Common myeloid progenitor, CD34-positive (primary cell): ENCODE data around the gene HMCN2.

Source experiments
- CTCF ChIA-PET: fragments of 350-600 bp; sonication (Branson Sonifier 250); formaldehyde crosslinking; loops from one replicate; lab custom pipeline; 2021; ENCODE audit warnings: antibody characterized with exemption; lab: Charles Lee
- POLR2A ChIA-PET: fragments of 350-600 bp; sonication (Branson Sonifier 250); formaldehyde crosslinking; loops from one replicate; lab custom pipeline; 2021; ENCODE audit warnings: antibody characterized with exemption; lab: Charles Lee
- DNase-seq, 3 donors: peaks; one replicate each; pipeline versions ENCODE4 v3.0.0 to v3.0.0-alpha.2; 2013
- H3K27ac ChIP-seq, 2 experiments: 1 replicate in 1 of 2; 2 replicates in 1 of 2; pipeline ENCODE4 v1.7.0; 2013; ENCODE audit warnings: inconsistent platforms in 2 of 2, low read length in 2 of 2, mild to moderate bottlenecking in 2 of 2, low read depth in 1 of 2, moderate library complexity in 1 of 2; ENCODE audit not compliant: severe bottlenecking in 2 of 2, insufficient read depth in 1 of 2, poor library complexity in 1 of 2
- H3K27me3 ChIP-seq, 5 experiments: replicated peaks in 2 of 5; 1 replicate in 3 of 5; 2 replicates in 2 of 5; pipeline versions ENCODE4 v1.6.1 to v1.7.0; 2013; ENCODE audit warnings: low read length in 4 of 5, mild to moderate bottlenecking in 2 of 5, moderate library complexity in 2 of 5, inconsistent platforms in 1 of 5; ENCODE audit not compliant: insufficient read depth in 5 of 5, control insufficient read depth in 4 of 5
- H3K36me3 ChIP-seq, 4 experiments: 1 replicate in 2 of 4; 2 replicates in 2 of 4; pipeline versions ENCODE4 v1.6.1 to v1.7.0; 2013; ENCODE audit warnings: low read length in 3 of 4, control low read depth in 1 of 4, mild to moderate bottlenecking in 1 of 4; ENCODE audit not compliant: control insufficient read depth in 4 of 4, insufficient read depth in 4 of 4
- H3K4me1 ChIP-seq, 4 experiments: 1 replicate in 3 of 4; 2 replicates in 1 of 4; pipeline versions ENCODE4 v1.6.1 to v1.7.1; 2013; ENCODE audit warnings: low read length in 3 of 4, mild to moderate bottlenecking in 3 of 4, control low read depth in 1 of 4, inconsistent platforms in 1 of 4, moderate library complexity in 1 of 4; ENCODE audit not compliant: control insufficient read depth in 4 of 4, insufficient read depth in 4 of 4; ENCODE audit errors: control extremely low read depth in 1 of 4
- H3K4me3 ChIP-seq, 7 experiments: 1 replicate in 4 of 7; 2 replicates in 3 of 7; pipeline versions ENCODE4 v1.5.1 to v1.7.0; 2013; ENCODE audit warnings: mild to moderate bottlenecking in 7 of 7, low read length in 6 of 7, moderate library complexity in 6 of 7, inconsistent platforms in 2 of 7, low read depth in 2 of 7, control low read depth in 1 of 7; ENCODE audit not compliant: insufficient read depth in 4 of 7, control insufficient read depth in 1 of 7; ENCODE audit errors: extremely low read depth in 1 of 7
- H3K9me3 ChIP-seq, 5 experiments: 1 replicate in 4 of 5; 2 replicates in 1 of 5; pipeline versions ENCODE4 v1.6.1 to v1.7.1; 2013; ENCODE audit warnings: low read length in 4 of 5, mild to moderate bottlenecking in 2 of 5, inconsistent platforms in 1 of 5, low read depth in 1 of 5, moderate library complexity in 1 of 5; ENCODE audit not compliant: control insufficient read depth in 4 of 5, insufficient read depth in 2 of 5; ENCODE audit errors: control extremely low read depth in 1 of 5
- WGBS: methylation state at CpG from one replicate; pipeline ENCODE4 v1.1.5; 2013; ENCODE audit not compliant: insufficient coverage; 5-methylcytosine and 5-hydroxymethylcytosine counted together

Gene HMCN2

GRCh38 chr9:130325921-130326320 is 60.4 kb downstream of the HMCN2 start:
- no peak overlapping the region for H3K4me3 ChIP-seq
- H3K27me3 ChIP-seq = peaks cover 3 to 80% (median 17%) of the 10 kb centered on the region in 5 experiments
- H3K27ac ChIP-seq = no peak overlapping the region
- ChIA-PET POLR2A (no interaction called here), CTCF (no interaction called here)
- DNase-seq = no peak
- H3K9me3 ChIP-seq = no peaks in the 10 kb centered on the region
- 97% methylated on average over 7 of the region's 7 CpGs for WGBS
- H3K36me3 ChIP-seq = no peaks in the 10 kb centered on the region
- no peaks in the 10 kb centered on the region for H3K4me1 ChIP-seq

DNA sequence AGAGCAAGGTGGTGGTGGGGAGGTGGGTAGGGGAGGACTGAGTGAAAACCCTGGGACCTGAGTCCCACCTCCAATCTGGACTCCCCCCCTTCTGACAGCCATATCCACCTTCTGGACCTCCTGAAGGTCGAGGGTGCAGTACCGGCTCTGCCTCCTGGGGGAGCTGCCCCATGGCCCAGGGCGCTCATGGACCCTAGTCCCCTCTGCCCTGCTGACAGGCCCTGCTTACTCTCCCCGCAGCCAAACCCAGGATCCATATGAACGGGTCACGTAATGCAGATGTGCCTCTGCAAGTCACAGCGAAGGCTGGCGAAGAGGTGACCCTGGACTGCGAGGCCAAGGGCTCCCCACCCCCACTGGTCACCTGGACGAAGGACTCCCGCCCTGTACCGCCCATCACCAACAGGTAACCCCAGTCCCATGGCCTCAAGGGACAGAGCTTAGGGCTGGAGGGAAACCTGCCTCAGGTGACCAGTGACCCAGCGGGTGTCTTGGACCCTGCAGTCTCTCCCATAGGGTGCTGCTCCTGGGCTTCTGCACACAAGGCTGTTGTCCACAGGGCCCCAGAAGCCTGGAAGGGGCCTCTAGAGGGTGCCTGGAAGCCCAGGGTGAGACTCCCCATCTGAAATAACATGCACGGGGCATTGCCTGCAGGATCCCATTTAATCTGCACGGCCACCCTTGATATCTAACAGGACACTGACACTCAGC is 61.7 kb downstream of the HMCN2 start:
- CTCF ChIA-PET = interaction anchor here (1.2 kb wide), 1 partner anchor 16 kb away, joined by 3 read pairs; no protein-coding TSS in a partner anchor
- H3K9me3 ChIP-seq = no peaks in the 10 kb centered on the region
- no peak overlapping the region for H3K27ac ChIP-seq
- H3K4me3 ChIP-seq = no peak overlapping the region
- no peaks in the 10 kb centered on the region for H3K36me3 ChIP-seq
- POLR2A ChIA-PET = no interaction called here
- H3K4me1 ChIP-seq = no peaks in the 10 kb centered on the region
- 79% methylated on average over 13 of the region's 15 CpGs for WGBS
- DNase-seq = no peak
- peaks cover 3 to 80% (median 12%) of the 10 kb centered on the region in 5 experiments for H3K27me3 ChIP-seq

DNA sequence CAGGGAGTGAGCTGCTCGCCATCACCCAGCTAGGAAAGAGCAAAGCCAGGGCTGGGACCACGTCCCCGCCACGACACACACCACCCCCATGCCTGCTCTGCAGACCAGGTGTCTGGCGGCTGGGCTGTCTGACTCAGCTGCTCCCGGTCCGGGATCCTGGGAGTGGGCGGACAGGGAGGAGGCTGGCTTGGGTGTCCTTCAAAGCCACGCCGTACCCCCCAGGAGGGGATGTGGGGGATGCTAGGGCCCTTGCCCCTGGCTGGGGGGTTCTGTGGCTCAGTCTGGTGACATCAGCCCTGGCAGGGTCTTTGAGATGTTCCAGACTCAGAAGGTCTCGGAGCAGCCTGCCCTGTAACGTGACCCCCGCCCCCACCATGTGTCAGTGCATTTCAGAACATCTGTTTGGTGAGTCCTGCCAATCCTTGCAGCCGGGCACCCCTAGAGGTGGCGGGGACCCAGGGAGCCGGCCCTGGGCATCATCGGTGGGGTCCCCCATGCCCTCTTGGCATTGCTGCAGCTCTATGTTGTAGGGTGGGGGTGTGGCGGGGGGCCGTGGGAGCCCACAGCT is 62.3 kb downstream of the HMCN2 start:
- peaks cover 3 to 81% (median 12%) of the 10 kb centered on the region in 5 experiments for H3K27me3 ChIP-seq
- no peaks in the 10 kb centered on the region for H3K36me3 ChIP-seq
- ChIA-PET CTCF (interaction anchor here (1.2 kb wide), 1 partner anchor 15 kb away, joined by 3 read pairs; no protein-coding TSS in a partner anchor), POLR2A (no interaction called here)
- H3K4me3 ChIP-seq = no peak overlapping the region
- 85% methylated on average over 15 of the region's 19 CpGs for WGBS
- H3K4me1 ChIP-seq = no peaks in the 10 kb centered on the region
- DNase-seq = no peak
- H3K27ac ChIP-seq = no peak overlapping the region
- no peaks in the 10 kb centered on the region for H3K9me3 ChIP-seq

DNA sequence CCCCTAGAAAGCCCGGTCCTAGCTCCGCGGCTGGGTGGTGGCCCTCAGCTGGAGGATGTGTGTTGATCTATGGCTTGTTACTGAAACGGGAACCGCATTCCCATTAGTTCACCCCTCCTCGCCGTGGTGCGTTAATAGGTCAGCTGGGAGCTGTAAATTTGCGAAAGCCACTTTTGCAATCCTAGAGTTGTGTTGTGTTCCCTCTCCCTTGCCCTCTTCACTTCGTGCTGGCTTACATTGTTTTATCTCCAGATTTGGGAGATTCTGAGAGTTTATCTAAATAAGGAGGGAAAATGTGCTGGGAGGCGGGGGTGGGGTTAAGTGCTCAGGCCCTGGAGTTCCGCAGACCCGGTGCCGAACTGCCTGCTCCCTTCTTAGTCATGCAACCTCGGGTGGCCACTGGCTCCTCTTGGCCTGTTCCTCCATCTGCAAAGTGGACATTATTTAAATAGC is 62.8 kb downstream of the HMCN2 start:
- WGBS = 14% methylated on average over 8 of the region's 15 CpGs
- ChIA-PET POLR2A (no interaction called here), CTCF (no interaction called here)
- Histone ChIP-seq H3K27ac (no peak overlapping the region), H3K4me3 (no peak overlapping the region), H3K9me3 (no peaks in the 10 kb centered on the region), H3K27me3 (peaks cover 3 to 76% (median 12%) of the 10 kb centered on the region in 5 experiments), H3K4me1 (peaks cover 0 to 4% (median 2%) of the 10 kb centered on the region in 4 experiments), H3K36me3 (no peaks in the 10 kb centered on the region)
- no peak for DNase-seq

GRCh38 chr9:130329061-130329460 is 63.5 kb downstream of the HMCN2 start:
- POLR2A ChIA-PET = no interaction called here
- no peaks in the 10 kb centered on the region for H3K36me3 ChIP-seq
- no peak for DNase-seq
- CTCF ChIA-PET = no interaction called here
- 85% methylated on average over 2 of the region's 2 CpGs for WGBS
- no peaks in the 10 kb centered on the region for H3K9me3 ChIP-seq
- peaks cover 0 to 74% (median 12%) of the 10 kb centered on the region in 5 experiments for H3K27me3 ChIP-seq
- no peak overlapping the region for H3K27ac ChIP-seq
- H3K4me3 ChIP-seq = no peak overlapping the region
- peaks cover 0 to 11% (median 5%) of the 10 kb centered on the region in 4 experiments for H3K4me1 ChIP-seq

GRCh38 chr9:130330202-130330862 is 64.8 kb downstream of the HMCN2 start:
- DNase-seq = no peak
- H3K27me3 ChIP-seq = peaks cover 0 to 72% (median 10%) of the 10 kb centered on the region in 5 experiments
- H3K9me3 ChIP-seq = no peaks in the 10 kb centered on the region
- WGBS = 81% methylated on average over 18 of the region's 20 CpGs
- ChIA-PET CTCF (no interaction called here), POLR2A (no interaction called here)
- peaks cover 0 to 12% (median 5%) of the 10 kb centered on the region in 4 experiments for H3K4me1 ChIP-seq
- no peak overlapping the region for H3K4me3 ChIP-seq
- no peaks in the 10 kb centered on the region for H3K36me3 ChIP-seq
- no peak overlapping the region for H3K27ac ChIP-seq

DNA sequence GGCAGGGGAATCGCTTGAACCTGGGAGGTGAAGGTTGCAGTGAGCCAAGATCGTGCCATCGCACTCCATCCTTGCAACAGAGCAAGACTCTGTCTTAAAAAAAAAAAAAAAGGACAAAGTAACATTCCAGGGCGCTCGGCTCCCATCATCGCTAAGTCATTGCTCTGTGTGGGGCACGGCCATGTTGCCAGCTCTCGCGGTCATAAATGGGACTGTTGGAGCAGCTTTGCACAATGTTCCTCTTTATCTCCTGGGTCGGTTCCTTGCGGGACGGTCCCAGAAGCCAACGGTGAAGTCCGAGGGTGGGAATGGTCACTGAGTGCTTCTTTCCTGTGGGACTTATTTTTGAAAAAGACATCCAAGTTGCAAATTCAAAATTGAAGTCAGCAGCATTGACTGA is 65.5 kb downstream of the HMCN2 start:
- H3K27me3 ChIP-seq = peaks cover 0 to 70% (median 10%) of the 10 kb centered on the region in 5 experiments
- no peaks in the 10 kb centered on the region for H3K9me3 ChIP-seq
- 93% methylated on average over 11 of the region's 14 CpGs for WGBS
- DNase-seq = no peak
- ChIA-PET CTCF (no interaction called here), POLR2A (no interaction called here)
- no peaks in the 10 kb centered on the region for H3K36me3 ChIP-seq
- peaks cover 0 to 12% (median 5%) of the 10 kb centered on the region in 4 experiments for H3K4me1 ChIP-seq
- no peak overlapping the region for H3K27ac ChIP-seq
- H3K4me3 ChIP-seq = no peak overlapping the region
